HG02642 (cell line): ENCODE results near the gene EEF1AKMT1.
"Not testable (repeated sequence)": the region's sequence is repeated elsewhere in the genome, so short reads cannot be mapped to it uniquely, and the experiment has no call there.

Experiments
- ATAC-seq: cut with Tn5 transposase; IDR thresholded peaks from one replicate; pipeline ENCODE4 v1.9.1; 2021; ENCODE audit warnings: mild to moderate bottlenecking; ENCODE audit not compliant: unreplicated experiment, poor library complexity

The EEF1AKMT1 gene

GRCh38 chr13:20779405-20779804 is 5.6 kb upstream of the EEF1AKMT1 start:
- ATAC-seq: no peak

GRCh38 chr13:20778311-20778710 is 4.5 kb upstream of the EEF1AKMT1 start:
- no peak for ATAC-seq

GRCh38 chr13:20776751-20777150 is 3.0 kb upstream of the EEF1AKMT1 start:
- no peak for ATAC-seq

- no peak for ATAC-seq
Measured at GRCh38 chr13:20775961-20776360, 2.2 kb upstream of the EEF1AKMT1 start.

- no peak for ATAC-seq
Measured at GRCh38 chr13:20774746-20775145, 985 bp upstream of the EEF1AKMT1 start.

GRCh38 chr13:20772401-20773131 is 1.2 kb downstream of the EEF1AKMT1 start:
- ATAC-seq: no peak

GRCh38 chr13:20769834-20770233 is 3.9 kb downstream of the EEF1AKMT1 start:
- ATAC-seq: no peak

GRCh38 chr13:20769091-20769490 is 4.7 kb downstream of the EEF1AKMT1 start:
- no peak for ATAC-seq

- ATAC-seq: no peak
Measured at GRCh38 chr13:20767309-20767943, 6.3 kb downstream of the EEF1AKMT1 start.

- ATAC-seq: no peak
Measured at GRCh38 chr13:20760872-20761271, 12.9 kb downstream of the EEF1AKMT1 start.

GRCh38 chr13:20754009-20754408 is 19.8 kb downstream of the EEF1AKMT1 start:
- no peak for ATAC-seq

- ATAC-seq: no peak
Measured at GRCh38 chr13:20749377-20749776, 24.4 kb downstream of the EEF1AKMT1 start.

GRCh38 chr13:20743830-20744404 is 29.8 kb downstream of the EEF1AKMT1 start:
- ATAC-seq: not testable (repeated sequence)

- no peak for ATAC-seq
Measured at GRCh38 chr13:20740021-20740420, 33.7 kb downstream of the EEF1AKMT1 start.

GRCh38 chr13:20738616-20739015 is 35.1 kb downstream of the EEF1AKMT1 start:
- no peak for ATAC-seq

- no peak for ATAC-seq
Measured at GRCh38 chr13:20729633-20730585, 43.9 kb downstream of the EEF1AKMT1 start.

GRCh38 chr13:20728579-20729311 is 45.0 kb downstream of the EEF1AKMT1 start:
- no peak for ATAC-seq

- no peak for ATAC-seq
Measured at GRCh38 chr13:20727856-20728255, 45.9 kb downstream of the EEF1AKMT1 start.

GRCh38 chr13:20721454-20722357 is 52.1 kb downstream of the EEF1AKMT1 start:
- no peak for ATAC-seq
